ENCODE data around the gene NOD1.

Gene NOD1

GRCh38 chr7:30479202-30480120 lies 877 bp upstream of the NOD1 start:
- H3K27ac Mint-ChIP-seq = peak overlapping the region; percentile 97
- H3K4me3 Mint-ChIP-seq = peak overlapping the region; percentile 94
- H3K4me1 Mint-ChIP-seq = peaks cover 50% of the 10 kb centered on the region
- H3K36me3 Mint-ChIP-seq = no peaks in the 10 kb centered on the region
- no peaks in the 10 kb centered on the region for H3K9me3 Mint-ChIP-seq
- H3K27me3 Mint-ChIP-seq = no peaks in the 10 kb centered on the region

GRCh38 chr7:30476459-30477145 lies 2.0 kb downstream of the NOD1 start:
- Mint-ChIP-seq H3K36me3 (peaks cover 3% of the 10 kb centered on the region), H3K9me3 (no peaks in the 10 kb centered on the region), H3K27me3 (no peaks in the 10 kb centered on the region), H3K4me1 (peaks cover 76% of the 10 kb centered on the region), H3K4me3 (peak overlapping the region; percentile 27), H3K27ac (no peak overlapping the region)

- Mint-ChIP-seq H3K36me3 (peaks cover 3% of the 10 kb centered on the region), H3K9me3 (no peaks in the 10 kb centered on the region), H3K27ac (no peak overlapping the region), H3K4me3 (no peak overlapping the region), H3K4me1 (peaks cover 85% of the 10 kb centered on the region), H3K27me3 (no peaks in the 10 kb centered on the region)
Measured at GRCh38 chr7:30475580-30475979, 3.0 kb downstream of the NOD1 start.

GRCh38 chr7:30474893-30475292 lies 3.7 kb downstream of the NOD1 start:
- no peak overlapping the region for H3K4me3 Mint-ChIP-seq
- H3K4me1 Mint-ChIP-seq = peaks cover 85% of the 10 kb centered on the region
- peaks cover 3% of the 10 kb centered on the region for H3K36me3 Mint-ChIP-seq
- H3K27me3 Mint-ChIP-seq = no peaks in the 10 kb centered on the region
- H3K27ac Mint-ChIP-seq = no peak overlapping the region
- no peaks in the 10 kb centered on the region for H3K9me3 Mint-ChIP-seq

GRCh38 chr7:30474485-30474884 lies 4.1 kb downstream of the NOD1 start:
- Mint-ChIP-seq H3K9me3 (no peaks in the 10 kb centered on the region), H3K4me1 (peaks cover 84% of the 10 kb centered on the region), H3K36me3 (peaks cover 3% of the 10 kb centered on the region), H3K27me3 (no peaks in the 10 kb centered on the region), H3K4me3 (no peak overlapping the region), H3K27ac (no peak overlapping the region)

GRCh38 chr7:30473903-30474302 lies 4.7 kb downstream of the NOD1 start:
- Mint-ChIP-seq H3K4me3 (no peak overlapping the region), H3K36me3 (peaks cover 5% of the 10 kb centered on the region), H3K27me3 (no peaks in the 10 kb centered on the region), H3K4me1 (peaks cover 85% of the 10 kb centered on the region), H3K27ac (no peak overlapping the region), H3K9me3 (no peaks in the 10 kb centered on the region)

- H3K4me3 Mint-ChIP-seq = no peak overlapping the region
- H3K27ac Mint-ChIP-seq = no peak overlapping the region
- no peaks in the 10 kb centered on the region for H3K27me3 Mint-ChIP-seq
- H3K4me1 Mint-ChIP-seq = peaks cover 90% of the 10 kb centered on the region
- H3K9me3 Mint-ChIP-seq = no peaks in the 10 kb centered on the region
- peaks cover 5% of the 10 kb centered on the region for H3K36me3 Mint-ChIP-seq
Measured at GRCh38 chr7:30472784-30473775, 5.5 kb downstream of the NOD1 start.

- Mint-ChIP-seq H3K4me1 (peaks cover 92% of the 10 kb centered on the region), H3K27ac (no peak overlapping the region), H3K27me3 (no peaks in the 10 kb centered on the region), H3K36me3 (peaks cover 5% of the 10 kb centered on the region), H3K4me3 (no peak overlapping the region), H3K9me3 (no peaks in the 10 kb centered on the region)
Measured at GRCh38 chr7:30472081-30472783, 6.4 kb downstream of the NOD1 start.

- Mint-ChIP-seq H3K9me3 (no peaks in the 10 kb centered on the region), H3K36me3 (peaks cover 5% of the 10 kb centered on the region), H3K4me1 (peaks cover 90% of the 10 kb centered on the region), H3K27me3 (no peaks in the 10 kb centered on the region), H3K27ac (no peak overlapping the region), H3K4me3 (no peak overlapping the region)
Measured at GRCh38 chr7:30471205-30471604, 7.4 kb downstream of the NOD1 start.

GRCh38 chr7:30470771-30471170 lies 7.8 kb downstream of the NOD1 start:
- Mint-ChIP-seq H3K9me3 (no peaks in the 10 kb centered on the region), H3K27me3 (no peaks in the 10 kb centered on the region), H3K4me3 (no peak overlapping the region), H3K27ac (no peak overlapping the region), H3K36me3 (peaks cover 5% of the 10 kb centered on the region), H3K4me1 (peaks cover 88% of the 10 kb centered on the region)

- no peak overlapping the region for H3K27ac Mint-ChIP-seq
- peaks cover 5% of the 10 kb centered on the region for H3K36me3 Mint-ChIP-seq
- peaks cover 84% of the 10 kb centered on the region for H3K4me1 Mint-ChIP-seq
- no peak overlapping the region for H3K4me3 Mint-ChIP-seq
- H3K9me3 Mint-ChIP-seq = no peaks in the 10 kb centered on the region
- no peaks in the 10 kb centered on the region for H3K27me3 Mint-ChIP-seq
Measured at GRCh38 chr7:30470163-30470770, 8.3 kb downstream of the NOD1 start.

- Mint-ChIP-seq H3K4me3 (no peak overlapping the region), H3K9me3 (no peaks in the 10 kb centered on the region), H3K27me3 (no peaks in the 10 kb centered on the region), H3K27ac (peak overlapping the region; percentile 12), H3K4me1 (peaks cover 76% of the 10 kb centered on the region), H3K36me3 (peaks cover 5% of the 10 kb centered on the region)
Measured at GRCh38 chr7:30469303-30469702, 9.3 kb downstream of the NOD1 start.

- Mint-ChIP-seq H3K27ac (no peak overlapping the region), H3K9me3 (no peaks in the 10 kb centered on the region), H3K27me3 (no peaks in the 10 kb centered on the region), H3K4me1 (peaks cover 71% of the 10 kb centered on the region), H3K36me3 (peaks cover 2% of the 10 kb centered on the region), H3K4me3 (no peak overlapping the region)
Measured at GRCh38 chr7:30468791-30469190, 9.8 kb downstream of the NOD1 start.

- H3K4me3 Mint-ChIP-seq = no peak overlapping the region
- H3K36me3 Mint-ChIP-seq = peaks cover 2% of the 10 kb centered on the region
- peaks cover 65% of the 10 kb centered on the region for H3K4me1 Mint-ChIP-seq
- H3K9me3 Mint-ChIP-seq = no peaks in the 10 kb centered on the region
- H3K27ac Mint-ChIP-seq = no peak overlapping the region
- H3K27me3 Mint-ChIP-seq = no peaks in the 10 kb centered on the region
Measured at GRCh38 chr7:30468041-30468440, 10.5 kb downstream of the NOD1 start.

Data from activated naive CD4-positive, alpha-beta T cell treated with anti-CD3 and anti-CD28 coated beads, Interleukin-2, amount 50 U/mL, for 24 hours (primary cell).